Gastrocnemius medialis (tissue), 4 donors: Measurements from ENCODE around the gene FHIP1B.

Experiments used
- CTCF ChIP-seq, 5 experiments: fragments of 450-650 bp in 3 of 5; fragments of 200-600 bp in 2 of 5; sonication (generic) in 2 of 5; IDR thresholded peaks in 4 of 5; conservative IDR thresholded peaks in 1 of 5; 1 replicate in 4 of 5; 2 replicates in 1 of 5; pipeline ENCODE4 v1.5.1; 2016 to 2019; ENCODE audit warnings: antibody characterized with exemption in 5 of 5, mild to moderate bottlenecking in 3 of 5, moderate library complexity in 3 of 5
- POLR2A ChIP-seq, 2 donors: fragments of 450-650 bp; IDR thresholded peaks; one replicate each; pipeline ENCODE4 v1.6.1; 2017; ENCODE audit warnings: antibody characterized with exemption in 2 of 2, mild to moderate bottlenecking in 2 of 2, moderate library complexity in 2 of 2

GRCh38 chr11:6216501-6216900 is 17.9 kb downstream of the FHIP1B start:
- no peak for TF ChIP-seq CTCF (IDR thresholded peaks at IDR 0.05 in 4 of 5, conservative IDR thresholded peaks at IDR 0.05 in 1 of 5)
- TF ChIP-seq POLR2A (IDR thresholded peaks at IDR 0.05), result no peak
